Naive thymus-derived CD4-positive, alpha-beta T cell (primary cell): ENCODE measurements around the gene KCTD1. TPM values are rescaled to one million over a fixed set of nuclear protein-coding genes. Genes with fewer than 3 reads are reported as not detected.

ENCODE experiments used
- ATAC-seq: fragments of 150-1000 bp; cut with Tn5 transposase; 2 replicates; pipeline ENCODE4 v1.10.0; 2021; ENCODE audit warnings: mild to moderate bottlenecking, moderate library complexity
- CTCF ChIA-PET: fragments of 350-600 bp; sonication (Branson Sonifier 250); formaldehyde crosslinking; loops from one replicate; lab custom pipeline; 2021; ENCODE audit warnings: antibody characterized with exemption; lab: Charles Lee
- POLR2A ChIA-PET: fragments of 350-600 bp; sonication (Branson Sonifier 250); formaldehyde crosslinking; loops from one replicate; lab custom pipeline; 2021; ENCODE audit warnings: antibody characterized with exemption, inconsistent platforms; lab: Charles Lee
- DNase-seq, 9 donors: peaks; one replicate each; pipeline versions ENCODE4 v3.0.0 to v3.0.0-alpha.2; 2020 to 2022; ENCODE audit warnings: mixed read lengths in 1 of 9
- H3K27ac ChIP-seq: one replicate; pipeline ENCODE4 v1.7.0; 2013; ENCODE audit warnings: mild to moderate bottlenecking, low read depth, low read length, moderate library complexity
- H3K27me3 ChIP-seq, 2 donors: one replicate each; pipeline ENCODE4 v1.7.0; 2013; ENCODE audit warnings: low read length in 2 of 2, mild to moderate bottlenecking in 2 of 2, moderate library complexity in 2 of 2; ENCODE audit not compliant: control insufficient read depth in 2 of 2, insufficient read depth in 2 of 2
- H3K36me3 ChIP-seq, 3 experiments: 1 replicate in 2 of 3; 2 replicates in 1 of 3; pipeline ENCODE4 v1.7.0; 2013; ENCODE audit warnings: low read length in 3 of 3, mild to moderate bottlenecking in 3 of 3, moderate library complexity in 1 of 3; ENCODE audit not compliant: insufficient read depth in 3 of 3, control insufficient read depth in 2 of 3
- H3K4me1 ChIP-seq, 2 donors: one replicate each; pipeline ENCODE4 v1.7.0; 2013; ENCODE audit warnings: low read length in 2 of 2, mild to moderate bottlenecking in 2 of 2, moderate library complexity in 1 of 2; ENCODE audit not compliant: control insufficient read depth in 2 of 2, insufficient read depth in 2 of 2
- H3K4me3 ChIP-seq: 2 replicates; pipeline ENCODE4 v1.7.0; 2013; ENCODE audit warnings: mild to moderate bottlenecking, low read length
- H3K9me3 ChIP-seq, 3 experiments: 1 replicate in 2 of 3; 2 replicates in 1 of 3; pipeline ENCODE4 v1.7.0; 2013; ENCODE audit warnings: low read length in 3 of 3; ENCODE audit not compliant: control insufficient read depth in 2 of 3
- H3K27ac Mint-ChIP-seq, 9 donors: one replicate each; pipeline ENCODE4 v1.8.0; 2020 to 2022; ENCODE audit warnings: mixed read lengths in 9 of 9, mild to moderate bottlenecking in 8 of 9, moderate library complexity in 5 of 9, inconsistent platforms in 2 of 9
- H3K27me3 Mint-ChIP-seq, 5 donors: one replicate each; pipeline ENCODE4 v1.8.0; 2021 to 2022; ENCODE audit warnings: mixed read lengths in 5 of 5, mild to moderate bottlenecking in 1 of 5
- H3K36me3 Mint-ChIP-seq, 5 donors: one replicate each; pipeline ENCODE4 v1.8.0; 2020 to 2022; ENCODE audit warnings: mixed read lengths in 5 of 5, mild to moderate bottlenecking in 3 of 5, inconsistent platforms in 1 of 5
- H3K4me1 Mint-ChIP-seq, 7 donors: one replicate each; pipeline ENCODE4 v1.8.0; 2020 to 2022; ENCODE audit warnings: mixed read lengths in 7 of 7, mild to moderate bottlenecking in 3 of 7, inconsistent platforms in 1 of 7
- H3K4me3 Mint-ChIP-seq, 10 donors: one replicate each; pipeline ENCODE4 v1.8.0; 2020 to 2022; ENCODE audit warnings: mild to moderate bottlenecking in 10 of 10, mixed read lengths in 10 of 10, moderate library complexity in 6 of 10, inconsistent platforms in 2 of 10
- H3K9me3 Mint-ChIP-seq, 11 donors: one replicate each; pipeline ENCODE4 v1.8.0; 2020 to 2022; ENCODE audit warnings: mixed read lengths in 11 of 11, mild to moderate bottlenecking in 4 of 11, inconsistent platforms in 1 of 11, moderate library complexity in 1 of 11
- intact Hi-C, 2 donors: fragments of 100-400 bp; cut with micrococcal nuclease; formaldehyde crosslinking; loops; one replicate each; pipeline ENCODE4 v1.15.1; 2023
- polyA plus RNA-seq, 2 donors: library from polyadenylated mRNA; unstranded; fragments of 300-500 nt; fragmentation: Illumina TruSeq; gene quantifications; one replicate each; pipeline ENCODE4 v1.2.3, GENCODE V29; 2021
- total RNA-seq, 6 experiments: library from RNA in 5 of 6; stranded (reverse) in 5 of 6; gene quantifications; 1 replicate in 5 of 6; 2 replicates in 1 of 6; pipeline ENCODE4 v1.2.3 and lab custom pipeline; 2021 to 2026

The KCTD1 gene
- total RNA-seq = 1 to 10 TPM; 2.1 to 4.5 (median 2.6) TPM
- under 1 TPM; 0.19 to 0.36 TPM for polyA plus RNA-seq
- 3.1 reads per million, percentile 16 among the genes with 10 or more reads in this experiment for total RNA-seq (lab: John Stamatoyannopoulos, UW)

DNA sequence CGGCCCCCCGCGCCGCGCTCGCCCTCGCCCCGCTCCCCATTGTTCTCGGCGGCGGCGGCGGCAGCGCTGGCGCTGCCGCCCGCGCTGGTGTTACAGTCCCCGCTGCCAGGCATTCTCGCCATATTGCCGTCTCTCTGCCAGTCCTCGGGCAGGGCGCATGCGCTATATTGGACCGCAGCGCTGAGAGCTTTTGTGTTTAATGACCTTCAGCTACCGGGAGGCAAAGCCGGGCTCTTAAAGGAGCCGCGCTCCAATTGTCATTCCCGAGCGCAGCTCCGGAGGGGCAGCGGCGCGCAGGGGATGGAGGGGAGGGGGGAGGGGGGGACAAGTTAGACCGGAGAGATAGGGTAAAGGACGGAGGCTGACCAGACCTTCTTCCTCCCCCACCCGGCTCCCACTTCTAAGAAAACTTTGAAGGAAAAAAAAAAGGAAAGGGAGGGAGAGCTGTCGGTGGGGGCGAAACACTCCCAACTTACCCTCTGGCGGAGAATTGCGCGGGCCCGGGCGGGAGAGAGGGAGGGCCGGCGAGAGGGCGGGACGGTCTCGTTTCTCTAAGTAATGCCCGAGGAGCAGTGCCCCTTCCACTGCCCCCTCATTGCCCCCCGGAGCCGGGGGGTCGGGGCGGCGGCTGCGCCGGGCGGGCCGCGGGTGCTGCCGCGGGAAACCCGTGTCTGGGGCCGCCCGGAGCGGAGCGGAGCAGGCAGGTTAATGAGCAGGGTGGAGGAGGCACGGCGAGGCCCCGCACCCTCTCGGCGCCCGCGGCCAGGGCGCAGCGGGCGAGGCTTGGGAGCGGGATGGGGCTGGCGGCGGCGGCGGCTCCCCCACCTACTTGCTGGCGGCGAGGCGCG is at the start of gene KCTD1:
Gene KCTD1 (minus strand): TSS at position 139 of the 848 bp plus-strand sequence. CDS start 17 bp downstream, at position 122.
- intact Hi-C loops = loop anchor here (5.0 to 10.0 kb wide), 5 partner anchors 109 to 456 kb away; partner anchors contain the start of genes SS18 (in 2 of the 2) and TAF4B (in 1 of the 2)
- Mint-ChIP-seq H3K27me3 (peaks cover 26 to 45% (median 33%) of the 10 kb centered on the region in 5 donors), H3K27ac (peak within 1 kb of the TSS in 1 of 9 donors; percentile 82), H3K4me1 (peaks cover 12 to 50% (median 42%) of the 10 kb centered on the region in 7 donors), H3K36me3 (peaks cover 0 to 5% (median 0%) of the 10 kb centered on the region in 5 donors), H3K4me3 (peak within 1 kb of the TSS; percentile 75 to 92 (median 86)), H3K9me3 (peaks cover 0 to 4% (median 0%) of the 10 kb centered on the region in 11 donors)
- ChIA-PET CTCF (no interaction called here), POLR2A (no interaction called here)
- Histone ChIP-seq H3K4me3 (peak within 1 kb of the TSS; percentile 53), H3K9me3 (no peaks in the 10 kb centered on the region), H3K36me3 (no peaks in the 10 kb centered on the region), H3K27me3 (peaks cover 7 to 10% of the 10 kb centered on the region in 2 donors), H3K4me1 (peaks cover 0 to 4% of the 10 kb centered on the region in 2 donors), H3K27ac (no peak within 1 kb of the TSS)
- DNase-seq (peak in 8 of 9 donors; percentile 26 to 73 (median 52)), ATAC-seq (peak; percentile 70)

DNA sequence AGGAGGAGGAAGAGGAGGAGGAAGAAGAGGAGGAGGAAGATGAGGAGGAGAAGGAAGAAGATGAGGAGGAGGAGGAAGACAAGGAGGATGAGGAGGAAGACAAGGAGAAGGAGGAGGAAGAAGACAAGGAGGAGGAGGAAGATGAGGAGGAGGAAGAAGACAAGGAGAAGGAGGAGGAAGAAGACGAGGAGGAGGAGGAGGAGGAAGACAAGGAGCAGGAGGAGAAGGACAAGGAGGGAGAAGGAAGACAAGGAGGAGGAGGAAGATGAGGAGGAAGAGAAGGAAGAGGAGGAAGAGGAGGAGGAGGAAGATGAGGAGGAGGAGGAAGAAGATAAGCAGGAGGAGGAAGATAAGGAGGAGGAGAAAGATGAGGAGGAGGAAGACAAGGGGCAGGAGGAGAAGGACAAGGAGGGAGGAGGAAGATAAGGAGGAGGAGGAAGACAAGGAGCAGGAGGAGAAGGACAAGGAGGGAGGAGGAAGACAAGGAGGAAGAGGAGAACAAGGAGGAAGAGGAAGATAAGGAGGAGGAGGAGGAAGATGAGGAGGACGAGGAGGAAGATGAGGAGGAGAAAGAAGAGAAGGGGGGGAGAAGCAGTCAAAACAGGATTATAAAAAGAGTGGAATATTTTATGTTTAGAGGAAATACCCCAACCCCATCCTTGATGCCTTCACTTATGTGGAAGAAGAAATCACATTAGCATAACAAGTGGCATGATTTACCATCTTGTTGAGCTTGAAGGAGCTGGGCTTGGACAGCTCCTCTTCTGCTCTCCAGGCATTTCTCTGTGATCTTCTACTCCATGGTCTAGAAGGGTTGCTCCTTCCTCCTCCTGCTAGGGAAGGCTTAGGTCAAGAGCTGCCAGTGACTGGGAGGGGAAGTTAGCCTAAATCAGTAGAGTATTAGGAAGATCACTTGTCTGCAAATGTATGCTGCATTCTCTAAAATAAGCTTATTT is 45.3 kb upstream of the KCTD1 start:
- peaks cover 0 to 15% (median 2%) of the 10 kb centered on the region in 11 donors for H3K9me3 Mint-ChIP-seq
- ATAC-seq (no peak), DNase-seq (no peak)
- peaks cover 0 to 4% (median 0%) of the 10 kb centered on the region in 5 donors for H3K36me3 Mint-ChIP-seq
- no peak overlapping the region for H3K4me3 Mint-ChIP-seq
- intact Hi-C loops = no loop called here
- no peaks in the 10 kb centered on the region for H3K4me1 Mint-ChIP-seq
- CTCF ChIA-PET = no interaction called here
- Histone ChIP-seq H3K4me3 (no peak overlapping the region), H3K27me3 (no peaks in the 10 kb centered on the region), H3K4me1 (no peaks in the 10 kb centered on the region), H3K9me3 (no peaks in the 10 kb centered on the region), H3K27ac (no peak overlapping the region), H3K36me3 (no peaks in the 10 kb centered on the region)
- POLR2A ChIA-PET = no interaction called here
- H3K27ac Mint-ChIP-seq = no peak overlapping the region
- H3K27me3 Mint-ChIP-seq = peaks cover 5 to 36% (median 21%) of the 10 kb centered on the region in 5 donors

DNA sequence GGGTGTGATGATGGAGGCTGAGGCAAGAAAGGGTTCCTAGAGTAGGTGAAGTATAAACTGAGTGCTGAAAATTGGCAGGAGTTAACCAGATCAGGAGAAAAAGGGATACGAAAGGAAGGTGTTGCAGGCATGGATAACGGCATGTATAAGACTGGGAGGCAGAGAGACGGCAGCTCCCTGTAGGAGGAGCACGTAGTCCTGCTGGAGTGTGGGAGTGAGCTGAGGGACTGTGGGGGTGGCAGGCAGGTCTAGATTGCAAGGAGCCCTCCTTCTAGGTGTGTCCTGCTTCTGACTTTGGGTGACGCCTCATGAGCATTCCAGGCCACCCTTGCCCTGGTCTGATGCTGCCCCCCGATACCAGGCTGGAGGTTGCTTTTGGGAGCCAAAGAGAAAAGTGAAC is 36.4 kb upstream of the KCTD1 start:
- no peak overlapping the region for H3K27ac ChIP-seq
- no peak for ATAC-seq
- H3K9me3 ChIP-seq = no peaks in the 10 kb centered on the region
- Mint-ChIP-seq H3K9me3 (no peaks in the 10 kb centered on the region), H3K4me3 (no peak overlapping the region), H3K36me3 (no peaks in the 10 kb centered on the region), H3K27me3 (peaks cover 6 to 13% (median 8%) of the 10 kb centered on the region in 5 donors), H3K4me1 (no peaks in the 10 kb centered on the region), H3K27ac (no peak overlapping the region)
- ChIA-PET CTCF (no interaction called here), POLR2A (no interaction called here)
- intact Hi-C loops = no loop called here
- H3K36me3 ChIP-seq = no peaks in the 10 kb centered on the region
- no peak overlapping the region for H3K4me3 ChIP-seq
- H3K4me1 ChIP-seq = no peaks in the 10 kb centered on the region
- no peak for DNase-seq
- no peaks in the 10 kb centered on the region for H3K27me3 ChIP-seq

DNA sequence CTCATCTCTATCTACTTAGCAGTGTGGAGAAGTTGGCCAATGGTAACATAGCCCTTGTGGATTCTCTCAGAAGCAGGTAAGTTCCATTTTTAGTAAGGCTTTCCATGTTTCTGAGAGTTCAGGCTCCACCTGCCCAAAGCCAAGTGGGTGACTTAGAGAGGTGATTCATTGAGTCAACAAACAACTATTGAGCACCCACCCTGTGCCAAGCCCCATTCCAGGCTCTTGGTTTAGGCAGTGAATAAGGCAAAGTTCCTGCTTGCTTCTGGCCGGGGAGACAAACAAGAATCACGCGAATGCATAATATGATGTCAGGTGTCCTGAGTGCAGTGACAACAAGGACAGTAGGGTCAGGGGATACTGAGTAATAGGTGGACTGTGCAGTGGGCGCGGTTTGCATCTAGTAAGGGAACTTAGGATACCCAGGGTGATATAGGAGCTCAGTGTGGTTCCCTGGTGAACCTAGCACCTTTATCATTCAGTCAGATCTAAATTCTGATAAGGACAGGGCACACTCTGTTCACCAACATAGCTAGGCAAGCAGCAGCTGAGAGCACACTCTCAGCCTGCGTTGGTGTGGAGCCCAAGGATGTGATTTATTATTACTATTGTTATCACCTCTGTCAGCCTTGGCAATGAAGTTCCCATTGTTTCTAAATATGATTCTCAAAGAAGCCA is 31.7 kb upstream of the KCTD1 start:
- Histone ChIP-seq H3K9me3 (no peaks in the 10 kb centered on the region), H3K36me3 (no peaks in the 10 kb centered on the region), H3K4me3 (no peak overlapping the region), H3K27me3 (peaks cover 4% of the 10 kb centered on the region in 2 donors), H3K4me1 (no peaks in the 10 kb centered on the region), H3K27ac (no peak overlapping the region)
- Mint-ChIP-seq H3K27ac (no peak overlapping the region), H3K4me3 (no peak overlapping the region), H3K27me3 (peaks cover 28 to 49% (median 39%) of the 10 kb centered on the region in 5 donors), H3K36me3 (no peaks in the 10 kb centered on the region), H3K4me1 (peaks cover under 1 to 11% (median 11%) of the 10 kb centered on the region in 7 donors), H3K9me3 (no peaks in the 10 kb centered on the region)
- intact Hi-C loops = no loop called here
- ATAC-seq (no peak), DNase-seq (no peak)
- ChIA-PET CTCF (no interaction called here), POLR2A (no interaction called here)

DNA sequence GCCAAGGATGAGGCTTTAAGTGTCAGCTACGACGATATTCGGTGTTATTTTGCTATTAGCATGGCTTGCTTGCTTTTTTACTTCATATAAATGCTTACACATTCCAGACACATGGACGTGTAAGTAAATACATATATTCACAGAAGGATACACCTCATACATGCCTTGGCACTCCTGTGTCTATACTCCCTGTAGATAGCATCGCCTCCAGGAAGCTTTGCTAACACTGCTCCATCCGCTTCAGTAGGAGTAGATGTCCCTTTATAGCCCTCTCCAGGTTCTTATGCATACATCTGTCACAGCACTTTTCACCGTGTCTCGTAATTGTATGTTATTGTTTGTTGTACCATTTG is 27.5 kb upstream of the KCTD1 start:
- CTCF ChIA-PET = no interaction called here
- no peak overlapping the region for H3K4me3 ChIP-seq
- peaks cover 2 to 16% (median 13%) of the 10 kb centered on the region in 7 donors for H3K4me1 Mint-ChIP-seq
- DNase-seq = no peak
- H3K9me3 ChIP-seq = no peaks in the 10 kb centered on the region
- H3K27me3 Mint-ChIP-seq = peaks cover 45 to 68% (median 47%) of the 10 kb centered on the region in 5 donors
- H3K27ac Mint-ChIP-seq = no peak overlapping the region
- H3K4me1 ChIP-seq = no peaks in the 10 kb centered on the region
- intact Hi-C loops = no loop called here
- H3K36me3 Mint-ChIP-seq = no peaks in the 10 kb centered on the region
- peaks cover 4 to 8% of the 10 kb centered on the region in 2 donors for H3K27me3 ChIP-seq
- H3K36me3 ChIP-seq = no peaks in the 10 kb centered on the region
- H3K9me3 Mint-ChIP-seq = no peaks in the 10 kb centered on the region
- H3K27ac ChIP-seq = no peak overlapping the region
- no peak for ATAC-seq
- POLR2A ChIA-PET = interaction anchor here (0.8 kb wide), 1 partner anchor 11 kb away, joined by 3 read pairs; no protein-coding TSS in a partner anchor
- peak overlapping the region in 6 of 10 donors; percentile 5 to 72 (median 47) for H3K4me3 Mint-ChIP-seq
